SU-DHL-6 (cell line): ENCODE data around the gene NTHL1.

ENCODE experiments used
- CTCF ChIP-seq: fragments of 200-600 bp; sonication (generic); IDR thresholded peaks from one replicate; pipeline ENCODE4 v1.5.1; 2017; ENCODE audit warnings: antibody characterized with exemption, mild to moderate bottlenecking, low read length, moderate library complexity; ENCODE audit not compliant: insufficient read depth, poor library complexity, severe bottlenecking
- EZH2phosphoT487 ChIP-seq: fragments of 200-600 bp; sonication (generic), shearing (Covaris generic); conservative IDR thresholded peaks from 2 replicates; pipeline ENCODE4 v1.6.1; 2018; ENCODE audit warnings: mild to moderate bottlenecking, antibody characterized with exemption, low read length, moderate library complexity, mixed read lengths

GRCh38 chr16:2078096-2078495 is 30.5 kb upstream of the NTHL1 start:
- TF ChIP-seq CTCF (no peak), EZH2phosphoT487 (no peak)
